Epithelial cell of proximal tubule (primary cell): ENCODE measurements around the gene MYO3B. TPM values are rescaled to one million over a fixed set of nuclear protein-coding genes. Genes with fewer than 3 reads are reported as not detected.

Source experiments
- DNase-seq: peaks from one replicate; pipeline ENCODE4 v3.0.0-alpha.2; 2011; ENCODE audit warnings: low read depth
- H3K4me3 ChIP-seq: 2 replicates; pipeline ENCODE4 v1.5.1; 2011; ENCODE audit warnings: low read depth, mild to moderate bottlenecking, low read length
- total RNA-seq: library from RNA; depleted of rRNA; stranded (reverse); fragments of >200 nt; gene quantifications from 2 replicates; pipeline ENCODE4 v1.2.3, GENCODE V29; 2015
- TF ChIP-seq, protein P1 (sequence below): conservative IDR thresholded peaks from 2 replicates; pipeline ENCODE4 v1.5.1; 2012; ENCODE audit warnings: low read depth, mild to moderate bottlenecking, low read length

MYO3B gene
- total RNA-seq, 1 donor from 2014 or later, result 0.35 TPM

DNA sequence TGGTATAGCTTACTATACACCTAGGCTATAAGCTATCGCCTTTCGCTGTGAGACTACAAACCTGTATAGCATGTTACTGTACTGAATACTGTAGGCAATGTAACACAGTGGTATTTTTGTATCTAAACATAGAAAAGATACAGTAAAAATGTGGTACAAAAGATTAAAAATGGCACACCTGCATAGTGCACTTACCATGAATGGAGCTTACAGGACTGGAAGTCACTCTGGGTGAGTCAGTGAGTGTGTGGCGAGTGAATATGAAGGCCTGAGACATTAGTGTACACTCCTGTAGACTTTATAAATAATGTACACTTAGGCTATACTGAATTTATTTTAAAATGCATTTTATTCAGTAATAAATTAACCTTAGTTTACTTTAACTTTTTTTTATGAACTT, 279.0 kb downstream of the MYO3B start:
- no peak overlapping the region for H3K4me3 ChIP-seq
- no peak for DNase-seq
- TF ChIP-seq, protein P1, sequence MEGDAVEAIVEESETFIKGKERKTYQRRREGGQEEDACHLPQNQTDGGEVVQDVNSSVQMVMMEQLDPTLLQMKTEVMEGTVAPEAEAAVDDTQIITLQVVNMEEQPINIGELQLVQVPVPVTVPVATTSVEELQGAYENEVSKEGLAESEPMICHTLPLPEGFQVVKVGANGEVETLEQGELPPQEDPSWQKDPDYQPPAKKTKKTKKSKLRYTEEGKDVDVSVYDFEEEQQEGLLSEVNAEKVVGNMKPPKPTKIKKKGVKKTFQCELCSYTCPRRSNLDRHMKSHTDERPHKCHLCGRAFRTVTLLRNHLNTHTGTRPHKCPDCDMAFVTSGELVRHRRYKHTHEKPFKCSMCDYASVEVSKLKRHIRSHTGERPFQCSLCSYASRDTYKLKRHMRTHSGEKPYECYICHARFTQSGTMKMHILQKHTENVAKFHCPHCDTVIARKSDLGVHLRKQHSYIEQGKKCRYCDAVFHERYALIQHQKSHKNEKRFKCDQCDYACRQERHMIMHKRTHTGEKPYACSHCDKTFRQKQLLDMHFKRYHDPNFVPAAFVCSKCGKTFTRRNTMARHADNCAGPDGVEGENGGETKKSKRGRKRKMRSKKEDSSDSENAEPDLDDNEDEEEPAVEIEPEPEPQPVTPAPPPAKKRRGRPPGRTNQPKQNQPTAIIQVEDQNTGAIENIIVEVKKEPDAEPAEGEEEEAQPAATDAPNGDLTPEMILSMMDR, result no peak

DNA sequence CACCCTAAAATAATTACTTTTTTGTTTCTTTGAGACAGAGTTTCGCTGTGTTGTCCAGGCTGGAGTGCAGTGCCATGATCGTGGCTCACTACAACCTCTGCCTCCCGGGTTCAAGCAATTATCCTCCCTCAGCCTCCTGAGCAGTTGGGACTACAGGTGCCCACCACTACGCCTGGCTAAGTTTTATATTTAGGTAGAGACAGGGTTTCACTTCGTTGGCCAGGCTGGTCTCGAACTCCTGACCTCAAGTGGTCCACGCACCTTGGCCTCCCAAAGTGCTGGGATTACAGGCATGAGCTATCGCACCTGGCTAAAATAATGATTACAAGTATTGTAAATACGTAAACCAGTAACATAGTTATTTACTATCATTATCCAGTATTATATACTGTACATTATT, 279.8 kb downstream of the MYO3B start:
- DNase-seq, result no peak
- TF ChIP-seq, protein P1, result no peak
- no peak overlapping the region for H3K4me3 ChIP-seq

DNA sequence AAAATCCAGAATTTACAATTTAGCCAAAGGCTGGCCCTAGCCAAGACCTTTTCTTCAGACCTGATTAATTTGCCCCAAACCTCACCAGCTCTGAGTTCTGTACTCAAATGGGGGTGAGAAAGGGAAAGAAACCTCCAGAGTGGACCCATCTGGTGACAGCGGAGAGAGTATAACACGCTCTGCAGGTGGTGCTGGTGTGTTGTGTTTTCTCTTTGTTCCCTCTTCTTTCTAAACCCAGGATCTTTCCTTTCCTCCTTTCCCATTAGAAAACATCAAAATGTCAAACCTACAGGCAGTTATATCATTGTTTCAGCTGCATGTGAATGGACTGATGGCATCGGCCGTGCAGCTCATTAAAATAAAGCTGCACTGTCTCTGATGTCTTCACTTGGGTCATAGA, 283.9 kb downstream of the MYO3B start:
- DNase-seq, result no peak
- TF ChIP-seq, protein P1, result peak; percentile 17

DNA sequence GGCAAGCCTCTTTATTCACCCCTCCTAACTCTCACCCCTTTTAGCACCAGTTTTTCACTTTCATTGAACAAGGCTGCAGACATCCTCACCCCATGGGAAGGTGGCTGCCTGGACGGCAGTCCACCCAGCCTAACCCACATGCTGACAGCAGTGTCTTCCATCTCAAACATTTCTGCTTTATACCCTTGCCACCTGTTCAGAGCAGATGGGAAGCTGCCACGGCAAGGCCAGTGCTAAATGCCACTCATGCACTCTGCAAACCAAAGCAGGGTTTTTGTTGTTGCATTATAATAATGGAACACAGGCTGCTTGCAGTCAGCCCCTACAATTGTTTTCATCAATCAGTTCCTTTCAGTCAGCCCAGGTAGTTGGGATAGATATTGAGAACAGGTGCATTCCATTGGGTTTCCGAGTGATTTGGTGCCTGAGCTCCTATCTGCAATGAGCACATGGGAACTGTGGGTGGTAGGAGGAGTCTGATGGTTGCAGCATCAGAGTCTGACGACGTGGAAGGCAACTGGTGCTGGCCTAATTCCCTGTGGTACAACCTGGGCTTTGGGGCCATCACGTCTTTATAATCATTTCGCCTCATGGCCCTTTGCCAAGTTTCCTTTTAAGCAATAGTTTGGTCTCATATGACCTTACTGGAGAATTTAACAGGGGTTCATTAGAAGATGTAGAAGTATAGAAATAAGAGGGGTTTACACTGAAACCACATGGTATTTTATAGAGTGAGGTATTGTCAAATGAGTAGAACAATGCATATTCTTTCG, 284.7 kb downstream of the MYO3B start:
- DNase-seq, result no peak
- no peak overlapping the region for H3K4me3 ChIP-seq
- TF ChIP-seq, protein P1, result no peak

More for the DNA sequence above, 283.9 kb downstream of the MYO3B start:
- H3K4me3 ChIP-seq, result no peak overlapping the region

DNA sequence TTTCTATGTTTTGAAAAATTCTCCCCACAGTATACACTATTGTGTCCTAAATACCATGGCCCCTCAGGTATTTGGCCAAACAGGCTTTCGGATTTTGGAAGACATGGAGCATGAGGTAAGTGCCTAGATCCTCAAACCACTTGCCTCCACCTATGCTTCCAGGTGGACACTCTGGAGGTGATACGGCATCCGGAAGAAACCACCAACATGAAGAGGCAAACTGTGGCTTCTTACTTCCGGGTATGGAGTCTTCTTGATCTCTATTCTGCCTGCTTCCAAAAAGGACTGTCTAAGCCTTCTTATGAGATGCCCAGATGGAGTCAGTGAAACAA, 285.2 kb downstream of the MYO3B start:
- DNase-seq, result no peak

DNA sequence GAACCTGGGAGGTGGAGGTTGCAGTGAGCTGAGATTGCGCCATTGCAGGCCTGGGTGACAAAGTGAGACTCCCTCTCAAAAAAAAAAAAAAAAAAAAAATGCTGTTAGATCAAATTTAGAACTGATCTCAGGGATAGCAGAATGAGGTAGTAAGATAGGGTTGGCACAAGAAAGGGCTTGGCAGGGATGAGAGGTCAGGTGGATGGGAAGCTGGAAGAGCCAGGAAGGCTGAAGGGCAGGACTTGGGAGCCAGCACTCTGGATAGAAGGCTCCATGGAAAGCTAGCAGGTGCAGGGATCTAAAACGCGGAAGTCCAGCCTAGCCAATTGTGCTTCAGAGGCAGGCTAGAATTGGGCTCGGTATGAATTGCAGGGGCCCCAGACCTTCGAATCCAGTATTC, 286.3 kb downstream of the MYO3B start:
- no peak overlapping the region for H3K4me3 ChIP-seq
- TF ChIP-seq, protein P1, result no peak
- DNase-seq, result no peak

More for the DNA sequence above, 285.2 kb downstream of the MYO3B start:
- no peak overlapping the region for H3K4me3 ChIP-seq
- TF ChIP-seq, protein P1, result no peak

DNA sequence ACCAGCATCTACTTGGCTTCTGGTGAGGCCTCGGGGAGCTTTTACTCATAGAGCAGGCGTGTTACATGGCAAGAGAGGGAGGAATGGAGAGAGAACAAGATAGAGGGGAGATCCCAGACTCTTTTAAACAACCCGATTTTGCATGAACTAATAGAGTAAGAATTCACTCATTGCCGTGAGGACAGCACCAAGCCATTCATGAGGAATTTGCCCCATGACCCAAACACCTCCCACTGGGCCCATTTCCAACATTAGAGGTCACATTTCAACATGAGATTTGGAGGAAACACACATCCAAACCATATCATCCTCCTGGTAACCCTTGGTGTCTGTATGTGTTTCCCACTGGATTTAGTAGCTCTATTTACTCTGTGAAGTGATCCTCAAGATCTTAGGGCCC, 287.3 kb downstream of the MYO3B start:
- no peak overlapping the region for H3K4me3 ChIP-seq
- peak; percentile 18 for DNase-seq
- TF ChIP-seq, protein P1, result no peak
